SW480 (cell line): ENCODE data around the gene ABTB1.
"Not testable (repeated sequence)": the region's sequence is repeated elsewhere in the genome, so short reads cannot be mapped to it uniquely, and the experiment has no call there.

Source experiments
- DNase-seq: peaks from one replicate; pipeline ENCODE4 v3.0.0-alpha.2; 2016; ENCODE audit warnings: low spot score

The ABTB1 gene

GRCh38 chr3:127650236-127650635 lies 22.5 kb upstream of the ABTB1 start:
- no peak for DNase-seq

GRCh38 chr3:127651516-127652172 lies 21.1 kb upstream of the ABTB1 start:
- DNase-seq, result no peak

GRCh38 chr3:127652246-127652995 lies 20.3 kb upstream of the ABTB1 start:
- DNase-seq, result peak; percentile 41

GRCh38 chr3:127654374-127654773 lies 18.4 kb upstream of the ABTB1 start:
- no peak for DNase-seq

- DNase-seq, result not testable (repeated sequence)
These were observed 17.8 kb upstream of the ABTB1 start for GRCh38 chr3:127654993-127655392.

- no peak for DNase-seq
These were observed 17.1 kb upstream of the ABTB1 start for GRCh38 chr3:127655641-127656040.

GRCh38 chr3:127656906-127657305 lies 15.8 kb upstream of the ABTB1 start:
- no peak for DNase-seq

- no peak for DNase-seq
These were observed 14.5 kb upstream of the ABTB1 start for GRCh38 chr3:127658234-127658633.

- no peak for DNase-seq
These were observed 12.0 kb upstream of the ABTB1 start for GRCh38 chr3:127660621-127661251.

GRCh38 chr3:127661600-127661999 lies 11.2 kb upstream of the ABTB1 start:
- no peak for DNase-seq

GRCh38 chr3:127662001-127662469 lies 10.7 kb upstream of the ABTB1 start:
- no peak for DNase-seq

- DNase-seq, result no peak
These were observed 9.6 kb upstream of the ABTB1 start for GRCh38 chr3:127663151-127663550.

- DNase-seq, result no peak
These were observed 7.6 kb upstream of the ABTB1 start for GRCh38 chr3:127665165-127665564.

- no peak for DNase-seq
These were observed 7.2 kb upstream of the ABTB1 start for GRCh38 chr3:127665586-127665985.

- DNase-seq, result no peak
These were observed 6.1 kb upstream of the ABTB1 start for GRCh38 chr3:127666676-127667075.

- no peak for DNase-seq
These were observed 5.6 kb upstream of the ABTB1 start for GRCh38 chr3:127667119-127667681.

GRCh38 chr3:127668906-127669305 lies 3.8 kb upstream of the ABTB1 start:
- no peak for DNase-seq

- no peak for DNase-seq
These were observed 3.1 kb upstream of the ABTB1 start for GRCh38 chr3:127669541-127670228.

GRCh38 chr3:127670229-127670559 lies 2.6 kb upstream of the ABTB1 start:
- DNase-seq, result no peak

- DNase-seq, result no peak
These were observed 1.8 kb upstream of the ABTB1 start for GRCh38 chr3:127670761-127671522.
